Fibroblast of lung (primary cell): Measurements from ENCODE around the gene SHISAL1. TPM values are rescaled to one million over a fixed set of nuclear protein-coding genes. Genes with fewer than 3 reads are reported as not detected.

Experiments
- DNase-seq, 2 donors: peaks; one replicate each; pipeline versions ENCODE4 v3.0.0 to v3.0.0-alpha.2; 2010; ENCODE audit warnings: low read depth in 2 of 2
- H2AFZ ChIP-seq: 2 replicates; pipeline ENCODE4 v1.5.1; 2012; ENCODE audit warnings: low read length, control low read depth, inconsistent platforms
- H3K27ac ChIP-seq: 2 replicates; pipeline ENCODE4 v1.5.1; 2011; ENCODE audit warnings: low read length, control low read depth; ENCODE audit not compliant: insufficient read depth
- H3K27me3 ChIP-seq: 2 replicates; pipeline ENCODE4 v1.5.1; 2011; ENCODE audit warnings: mild to moderate bottlenecking, low read length; ENCODE audit not compliant: control insufficient read depth, insufficient read depth
- H3K36me3 ChIP-seq: 2 replicates; pipeline ENCODE4 v1.5.1; 2011; ENCODE audit warnings: low read length; ENCODE audit not compliant: control insufficient read depth, insufficient read depth
- H3K4me1 ChIP-seq: 2 replicates; pipeline ENCODE4 v1.5.1; 2011; ENCODE audit warnings: low read length; ENCODE audit not compliant: control insufficient read depth, insufficient read depth; ENCODE audit errors: extremely low read depth
- H3K4me2 ChIP-seq: 2 replicates; pipeline ENCODE4 v1.5.1; 2011; ENCODE audit warnings: low read length, control low read depth; ENCODE audit not compliant: insufficient read depth; ENCODE audit errors: extremely low read depth
- H3K4me3 ChIP-seq, 4 experiments: fragments of 200-600 bp in 1 of 4; sonication (generic) in 1 of 4; replicated peaks in 1 of 4; 2 replicates each; pipeline ENCODE4 v1.5.1; 2011 to 2016; ENCODE audit warnings: low read length in 4 of 4, low read depth in 3 of 4, mild to moderate bottlenecking in 3 of 4, control low read depth in 2 of 4, inconsistent platforms in 1 of 4, mixed read lengths in 1 of 4; ENCODE audit not compliant: insufficient read depth in 1 of 4; ENCODE audit errors: control extremely low read depth in 1 of 4
- H3K79me2 ChIP-seq: 2 replicates; pipeline ENCODE4 v1.5.1; 2012; ENCODE audit warnings: mild to moderate bottlenecking, low read length, inconsistent platforms; ENCODE audit not compliant: control insufficient read depth, insufficient read depth
- H3K9ac ChIP-seq: 2 replicates; pipeline ENCODE4 v1.5.1; 2011; ENCODE audit warnings: mild to moderate bottlenecking, low read length, control low read depth; ENCODE audit not compliant: insufficient read depth
- H3K9me3 ChIP-seq: 2 replicates; pipeline ENCODE4 v1.5.1; 2012; ENCODE audit warnings: low read depth, low read length; ENCODE audit not compliant: control insufficient read depth, insufficient read depth
- H4K20me1 ChIP-seq: 2 replicates; pipeline ENCODE4 v1.5.1; 2011; ENCODE audit warnings: low read length; ENCODE audit not compliant: control insufficient read depth, insufficient read depth; ENCODE audit errors: extremely low read depth
- CTCF ChIP-seq, 2 donors: IDR thresholded peaks in 1 of 2; conservative IDR thresholded peaks in 1 of 2; 1 replicate in 1 of 2; 2 replicates in 1 of 2; pipeline ENCODE4 v1.5.1; 2011 to 2012; ENCODE audit warnings: low read length in 2 of 2, control low read depth in 1 of 2, inconsistent platforms in 1 of 2, low read depth in 1 of 2, mild to moderate bottlenecking in 1 of 2
- EZH2 ChIP-seq: IDR thresholded peaks from 2 replicates; pipeline ENCODE4 v1.5.1; 2012; ENCODE audit warnings: low read length, control low read depth, mild to moderate bottlenecking; ENCODE audit errors: missing control alignments
- polyA plus RNA-seq, 2 donors: library from polyadenylated mRNA; depleted of rRNA in 1 of 2; stranded (reverse) in 1 of 2; unstranded in 1 of 2; fragments of >200 nt; gene quantifications; 2 replicates each; pipeline ENCODE4 v1.2.1, GENCODE V29; 2011 to 2012; ENCODE audit warnings: missing spikeins in 1 of 2
- total RNA-seq: library from RNA; depleted of rRNA; stranded (reverse); fragments of >200 nt; gene quantifications from 2 replicates; pipeline ENCODE4 v1.2.1, GENCODE V29; 2014

The SHISAL1 gene
- total and polyA plus RNA-seq, 2 donors (not counting 1 experiment from before 2014, with no cell fraction given), result 0.73 to 3.5 TPM

- Histone ChIP-seq H4K20me1 (no peaks in the 10 kb centered on the region), H3K79me2 (no peaks in the 10 kb centered on the region), H3K4me2 (no peak overlapping the region), H3K36me3 (no peaks in the 10 kb centered on the region), H3K9ac (no peak overlapping the region), H3K9me3 (no peaks in the 10 kb centered on the region), H3K4me3 (no peak overlapping the region), H3K27ac (no peak overlapping the region), H2AFZ (no peak overlapping the region), H3K4me1 (peaks cover 11% of the 10 kb centered on the region), H3K27me3 (peaks cover 2% of the 10 kb centered on the region)
- no peak for DNase-seq
- TF ChIP-seq EZH2, result no peak
- TF ChIP-seq CTCF (conservative IDR thresholded peaks at IDR 0.05 in 1 of 2, IDR thresholded peaks at IDR 0.05 in 1 of 2; ENCODE audit: low read depth in 1 of 2, low read length in 2 of 2), result no peak
Observed at GRCh38 chr22:44293034-44293433, 19.7 kb downstream of the SHISAL1 start.

- Histone ChIP-seq H3K4me3 (no peak overlapping the region), H3K4me2 (no peak overlapping the region), H3K27me3 (peaks cover 2% of the 10 kb centered on the region), H3K9me3 (no peaks in the 10 kb centered on the region), H4K20me1 (no peaks in the 10 kb centered on the region), H3K4me1 (peaks cover 11% of the 10 kb centered on the region), H2AFZ (no peak overlapping the region), H3K27ac (no peak overlapping the region), H3K36me3 (no peaks in the 10 kb centered on the region), H3K79me2 (no peaks in the 10 kb centered on the region), H3K9ac (no peak overlapping the region)
- TF ChIP-seq CTCF (conservative IDR thresholded peaks at IDR 0.05 in 1 of 2, IDR thresholded peaks at IDR 0.05 in 1 of 2; ENCODE audit: low read depth in 1 of 2, low read length in 2 of 2) (no peak), EZH2 (no peak)
- no peak for DNase-seq
Observed at GRCh38 chr22:44292521-44292920, 20.2 kb downstream of the SHISAL1 start.

GRCh38 chr22:44291674-44292360, 20.9 kb downstream of the SHISAL1 start:
- Histone ChIP-seq H2AFZ (no peak overlapping the region), H3K4me2 (no peak overlapping the region), H3K36me3 (no peaks in the 10 kb centered on the region), H4K20me1 (no peaks in the 10 kb centered on the region), H3K79me2 (no peaks in the 10 kb centered on the region), H3K27ac (no peak overlapping the region), H3K4me1 (peaks cover 11% of the 10 kb centered on the region), H3K9ac (no peak overlapping the region), H3K9me3 (no peaks in the 10 kb centered on the region), H3K4me3 (no peak overlapping the region), H3K27me3 (peaks cover 2% of the 10 kb centered on the region)
- no peak for DNase-seq
- TF ChIP-seq EZH2 (no peak), CTCF (conservative IDR thresholded peaks at IDR 0.05 in 1 of 2, IDR thresholded peaks at IDR 0.05 in 1 of 2; ENCODE audit: low read depth in 1 of 2, low read length in 2 of 2) (no peak)
